Measurements from ENCODE around the gene HINFP. TPM values are rescaled to one million over a fixed set of nuclear protein-coding genes. Genes with fewer than 3 reads are reported as not detected.

The HINFP gene
- total and polyA plus RNA-seq, 2 of the 8 experiments (the other 6 are each of a cell fraction or from before 2014, with no cell fraction given): 35.0 to 37.3 TPM

GRCh38 chr11:119158467-119158866 is 37.1 kb downstream of the HINFP start:
- H3K4me3 ChIP-seq (ENCODE audit: extremely low read depth in 1 of 4, insufficient read depth in 2 of 4, low read depth in 3 of 4, low read length in 4 of 4): no peak overlapping the region
- no peaks in the 10 kb centered on the region; a peak in 2 of 7 replicates for H3K27me3 ChIP-seq (replicated peaks in 1 of 4; ENCODE audit: control insufficient read depth in 3 of 4, extremely low read depth in 1 of 4, insufficient read depth in 3 of 4, low read length in 3 of 4)
- no peak overlapping the region for H2AFZ ChIP-seq (ENCODE audit: low read length)
- H3K79me2 ChIP-seq (ENCODE audit: control insufficient read depth in 1 of 2, insufficient read depth in 2 of 2, low read length in 2 of 2): no peaks in the 10 kb centered on the region
- no peaks in the 10 kb centered on the region for H3K23me2 ChIP-seq (ENCODE audit: low read depth, low read length)
- no peak overlapping the region for H2BK20ac ChIP-seq (ENCODE audit: low read length)
- no peak overlapping the region for H2BK120ac ChIP-seq (replicated peaks; ENCODE audit: low read depth, low read length)
- no peak overlapping the region for H3K4ac ChIP-seq (replicated peaks; ENCODE audit: insufficient read length, low read depth, low read length)
- H3K18ac ChIP-seq (ENCODE audit: extremely low read depth, low read length): no peak overlapping the region
- no peaks in the 10 kb centered on the region for H4K20me1 ChIP-seq (replicated peaks in 1 of 2; ENCODE audit: control insufficient read depth in 1 of 2, insufficient read depth in 2 of 2, low read length in 2 of 2)
- POLR2A ChIA-PET (ENCODE audit: partially characterized antibody): interaction anchor here (1.3 to 2.4 kb wide), 3 partner anchors 9 to 48 kb away, joined by 3 to 6 read pairs (median 5); partner anchors contain the start of genes ABCG4 and CBL
- 91% methylated on average over 13 of the region's 13 CpGs; no CpG with 5 or more reads in 1 of the 2 experiments for WGBS, 2 experiments (ENCODE audit: extremely low coverage in 1 of 2, insufficient coverage in 1 of 2, insufficient read length in 1 of 2, insufficient replicate concordance in 2 of 2, low coverage in 1 of 2, low lambda C conversion rate in 2 of 2, missing lambda C conversion rate in 1 of 2)
- H4K5ac ChIP-seq (ENCODE audit: insufficient read length, low read depth, low read length): no peak overlapping the region
- no peak overlapping the region for H3K56ac ChIP-seq (replicated peaks; ENCODE audit: insufficient read length, low read depth, low read length)
- no peak overlapping the region for H3K4me2 ChIP-seq (ENCODE audit: insufficient read depth in 1 of 2, low read depth in 2 of 2, low read length in 2 of 2)
- no peak overlapping the region for H2AK5ac ChIP-seq (ENCODE audit: low read depth, low read length)
- no peak overlapping the region for H3K27ac ChIP-seq (ENCODE audit: low read depth, low read length)
- no peaks in the 10 kb centered on the region for H3K36me3 ChIP-seq (ENCODE audit: control insufficient read depth in 2 of 4, insufficient read depth in 4 of 4, low read length in 3 of 4)
- H4K8ac ChIP-seq (ENCODE audit: extremely low read depth, insufficient read depth, low read length): no peak overlapping the region
- no peak overlapping the region for H2BK15ac ChIP-seq (ENCODE audit: low read length)
- no peak for DNase-seq (ENCODE audit: low read depth in 1 of 2, low spot score in 2 of 2)
- no peak overlapping the region for H3K9ac ChIP-seq (replicated peaks in 1 of 4; ENCODE audit: extremely low read depth in 1 of 4, low read depth in 3 of 4, low read length in 3 of 4)
- H3K14ac ChIP-seq (ENCODE audit: insufficient read length): no peak overlapping the region
- H2BK5ac ChIP-seq (ENCODE audit: low read depth, low read length): no peak overlapping the region
- CTCF ChIA-PET (ENCODE audit: partially characterized antibody): interaction anchor here (1.7 to 23.6 kb wide), 5 partner anchors 15 to 166 kb away, joined by 3 to 389 read pairs (median 100); partner anchors contain the start of genes CBL, NHERF4 and NLRX1
- H3K23ac ChIP-seq (ENCODE audit: insufficient read length): no peak overlapping the region
- H3K79me1 ChIP-seq (ENCODE audit: low read depth, low read length): no peaks in the 10 kb centered on the region
- H2BK12ac ChIP-seq (ENCODE audit: low read depth, low read length): no peak overlapping the region
- peaks cover 0 to 5% (median 2%) of the 10 kb centered on the region in 4 experiments; a peak in 4 of 7 replicates for H3K4me1 ChIP-seq (replicated peaks in 1 of 4; ENCODE audit: control insufficient read depth in 3 of 4, insufficient read depth in 4 of 4, low read length in 3 of 4)
- no peaks in the 10 kb centered on the region for H3K9me3 ChIP-seq (ENCODE audit: insufficient read depth in 2 of 2, low read depth in 1 of 2, low read length in 1 of 2)
- no peak for FAIRE-seq
- H4K91ac ChIP-seq (replicated peaks; ENCODE audit: insufficient read length, low read length): peak overlapping the region; percentile 53
- TF ChIP-seq ATF3 (IDR thresholded peaks at IDR 0.05; ENCODE audit: insufficient read depth, low read depth, low read length) (no peak), RFX5 (IDR thresholded peaks at IDR 0.05; ENCODE audit: borderline replicate concordance, low read depth, low read length) (no peak), TAF7 (optimal IDR thresholded peaks at IDR 0.05; ENCODE audit: borderline replicate concordance, low read depth, low read length) (no peak), YY1 (IDR thresholded peaks at IDR 0.05; ENCODE audit: low read depth, low read length) (no peak), HDAC6 (IDR thresholded peaks at IDR 0.05; ENCODE audit: low read depth, low read length) (no peak), SP4 (IDR thresholded peaks at IDR 0.05; ENCODE audit: low read length) (no peak), KDM5A (IDR thresholded peaks at IDR 0.05; ENCODE audit: low read length) (no peak), SUZ12 (IDR thresholded peaks at IDR 0.05; ENCODE audit: low read length) (no peak), USF2 (IDR thresholded peaks at IDR 0.05; ENCODE audit: low read length) (no peak), MAFK (IDR thresholded peaks at IDR 0.05; ENCODE audit: low read depth, low read length) (no peak), SP2 (IDR thresholded peaks at IDR 0.05; ENCODE audit: low read length) (no peak), RBBP5 (IDR thresholded peaks at IDR 0.05; ENCODE audit: borderline replicate concordance, low read depth, low read length) (no peak), TEAD4 (IDR thresholded peaks at IDR 0.05; ENCODE audit: low read depth, low read length) (no peak)

All from H1 (cell line).